Neutrophil (primary cell): ENCODE measurements around the gene SV2C.

Experiments used
- H3K27ac ChIP-seq: fragments of 200-600 bp; sonication (generic); 2 replicates; pipeline ENCODE4 v1.5.1; 2016; ENCODE audit warnings: mild to moderate bottlenecking, moderate library complexity
- H3K27me3 ChIP-seq: fragments of 200-600 bp; sonication (generic); 2 replicates; pipeline ENCODE4 v1.6.0; 2016; ENCODE audit warnings: mild to moderate bottlenecking
- H3K36me3 ChIP-seq: fragments of 200-600 bp; sonication (generic); 2 replicates; pipeline ENCODE4 v1.5.1; 2017
- H3K4me1 ChIP-seq, 2 experiments: fragments of 200-600 bp in 1 of 2; sonication (generic) in 1 of 2; 1 replicate in 1 of 2; 2 replicates in 1 of 2; pipeline versions ENCODE4 v1.5.1 to v1.6.1; 2013 to 2016; ENCODE audit warnings: low read depth in 1 of 2, low read length in 1 of 2, mild to moderate bottlenecking in 1 of 2, moderate library complexity in 1 of 2; ENCODE audit not compliant: control insufficient read depth in 1 of 2, insufficient read depth in 1 of 2
- H3K4me3 ChIP-seq, 2 experiments: fragments of 200-600 bp in 1 of 2; sonication (generic) in 1 of 2; 1 replicate in 1 of 2; 2 replicates in 1 of 2; pipeline ENCODE4 v1.5.1; 2013 to 2016; ENCODE audit warnings: low read depth in 1 of 2, low read length in 1 of 2, mild to moderate bottlenecking in 1 of 2, moderate library complexity in 1 of 2
- H3K9me3 ChIP-seq: fragments of 200-600 bp; sonication (generic); 2 replicates; pipeline ENCODE4 v1.5.1; 2016
- TF ChIP-seq, protein P1 (sequence below): fragments of 200-600 bp; sonication (generic); IDR thresholded peaks from 2 replicates; pipeline ENCODE4 v1.5.1; 2016; ENCODE audit warnings: antibody characterized with exemption

The SV2C gene

DNA sequence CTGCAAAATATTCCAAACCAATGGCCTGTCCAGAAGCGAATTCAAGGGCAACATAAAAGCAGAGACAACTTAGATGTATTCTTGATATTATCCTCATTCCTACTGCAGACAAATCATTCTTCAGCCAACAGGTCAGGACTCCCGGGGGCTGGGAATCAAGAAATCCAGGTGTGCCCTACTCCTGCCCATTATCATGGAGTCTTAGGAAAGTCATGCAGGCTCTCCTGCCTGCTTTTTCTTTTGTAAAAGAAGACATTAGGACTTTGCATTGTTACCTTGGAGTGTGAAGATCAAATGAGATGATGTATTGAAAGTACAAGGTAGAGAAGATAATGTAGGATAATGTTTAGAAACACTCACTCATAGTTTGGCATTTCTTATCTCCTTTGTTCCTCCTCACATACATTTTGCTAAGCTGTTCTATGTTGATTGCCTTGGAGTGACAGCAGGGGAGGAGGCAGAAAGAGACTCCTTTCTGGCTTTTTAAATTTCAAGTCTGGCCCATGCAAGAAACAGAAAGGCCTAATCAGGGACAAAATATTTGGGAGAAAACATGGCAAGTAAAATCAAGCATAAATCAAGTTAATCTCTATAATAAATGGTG lies 113.8 kb downstream of the SV2C start:
- H3K36me3 ChIP-seq: no peaks in the 10 kb centered on the region
- TF ChIP-seq, protein P1, sequence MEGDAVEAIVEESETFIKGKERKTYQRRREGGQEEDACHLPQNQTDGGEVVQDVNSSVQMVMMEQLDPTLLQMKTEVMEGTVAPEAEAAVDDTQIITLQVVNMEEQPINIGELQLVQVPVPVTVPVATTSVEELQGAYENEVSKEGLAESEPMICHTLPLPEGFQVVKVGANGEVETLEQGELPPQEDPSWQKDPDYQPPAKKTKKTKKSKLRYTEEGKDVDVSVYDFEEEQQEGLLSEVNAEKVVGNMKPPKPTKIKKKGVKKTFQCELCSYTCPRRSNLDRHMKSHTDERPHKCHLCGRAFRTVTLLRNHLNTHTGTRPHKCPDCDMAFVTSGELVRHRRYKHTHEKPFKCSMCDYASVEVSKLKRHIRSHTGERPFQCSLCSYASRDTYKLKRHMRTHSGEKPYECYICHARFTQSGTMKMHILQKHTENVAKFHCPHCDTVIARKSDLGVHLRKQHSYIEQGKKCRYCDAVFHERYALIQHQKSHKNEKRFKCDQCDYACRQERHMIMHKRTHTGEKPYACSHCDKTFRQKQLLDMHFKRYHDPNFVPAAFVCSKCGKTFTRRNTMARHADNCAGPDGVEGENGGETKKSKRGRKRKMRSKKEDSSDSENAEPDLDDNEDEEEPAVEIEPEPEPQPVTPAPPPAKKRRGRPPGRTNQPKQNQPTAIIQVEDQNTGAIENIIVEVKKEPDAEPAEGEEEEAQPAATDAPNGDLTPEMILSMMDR: no peak
- H3K4me3 ChIP-seq: no peak overlapping the region

DNA sequence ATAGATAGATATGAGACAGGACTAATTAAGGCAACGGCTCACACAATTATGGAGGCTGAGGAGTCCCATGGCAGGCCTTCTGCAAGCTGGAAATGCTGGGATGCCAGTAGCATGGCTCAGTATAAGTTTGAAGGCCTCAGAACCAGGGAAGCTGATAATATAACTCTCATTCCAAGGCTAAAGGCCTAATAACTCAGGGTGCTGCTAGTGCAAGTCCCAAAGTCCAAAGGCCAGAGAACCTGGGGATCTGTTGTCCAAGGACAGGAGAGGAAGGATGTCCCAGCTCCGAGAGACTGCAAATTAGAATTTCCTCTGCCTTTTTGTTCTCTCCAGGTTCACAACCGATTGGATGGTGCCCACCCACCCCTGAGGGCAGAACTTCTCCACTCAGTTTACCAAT lies 114.5 kb downstream of the SV2C start:
- no peaks in the 10 kb centered on the region for H3K9me3 ChIP-seq
- no peaks in the 10 kb centered on the region for H3K36me3 ChIP-seq
- no peaks in the 10 kb centered on the region for H3K27me3 ChIP-seq
- peaks cover 0 to 11% of the 10 kb centered on the region in 2 experiments for H3K4me1 ChIP-seq
- TF ChIP-seq, protein P1: no peak
- no peak overlapping the region for H3K4me3 ChIP-seq
- no peak overlapping the region for H3K27ac ChIP-seq

More for the DNA sequence above, 113.8 kb downstream of the SV2C start:
- no peaks in the 10 kb centered on the region for H3K9me3 ChIP-seq
- peaks cover 0 to 11% of the 10 kb centered on the region in 2 experiments for H3K4me1 ChIP-seq
- no peak overlapping the region for H3K27ac ChIP-seq
- H3K27me3 ChIP-seq: no peaks in the 10 kb centered on the region

DNA sequence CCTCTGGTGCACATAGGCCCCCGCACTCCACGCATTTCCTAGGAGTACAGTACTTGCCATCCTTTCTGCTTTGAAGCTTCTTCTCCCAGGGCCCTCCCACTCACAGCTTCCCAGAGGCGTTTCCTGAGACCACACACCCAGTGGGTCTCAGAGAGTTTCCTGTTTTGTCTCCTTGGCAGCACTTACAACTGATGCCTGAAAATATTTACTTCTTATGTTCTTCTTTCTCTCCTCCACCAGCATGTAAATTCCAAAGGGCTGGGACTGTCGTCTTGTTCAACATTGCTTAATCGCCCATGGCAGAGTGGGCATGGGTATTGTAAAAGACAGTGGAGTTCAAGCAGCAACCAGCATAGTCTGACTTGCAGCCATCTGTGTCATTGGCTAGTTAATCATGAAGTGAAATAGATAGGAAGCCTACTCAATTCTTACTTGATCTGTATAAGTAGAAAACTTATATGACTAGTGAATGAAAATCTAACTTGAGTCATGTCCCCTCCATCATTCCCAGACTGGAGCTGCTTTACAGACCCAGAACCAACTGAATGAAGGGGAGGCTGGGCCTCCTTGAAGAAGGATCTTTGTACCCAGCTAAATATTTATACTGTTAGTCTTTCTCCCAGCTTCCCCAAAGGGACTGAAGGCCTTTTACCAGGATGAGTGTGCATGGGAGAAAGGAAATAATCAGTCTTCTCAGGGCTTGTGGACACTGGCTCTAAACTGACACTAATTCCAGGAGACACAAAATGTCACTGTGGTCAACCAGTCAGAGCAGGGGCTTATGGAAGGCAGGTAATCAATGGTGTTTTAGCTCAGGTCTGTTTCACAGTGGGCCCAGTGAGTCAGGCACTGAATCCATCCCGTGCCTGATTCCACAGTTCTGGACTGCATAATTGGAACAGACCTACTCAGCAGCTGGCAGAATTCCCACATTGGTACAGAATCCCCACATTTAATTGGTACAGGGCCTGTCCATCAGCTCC lies 116.4 kb downstream of the SV2C start:
- Histone ChIP-seq H3K27ac (no peak overlapping the region), H3K9me3 (no peaks in the 10 kb centered on the region), H3K27me3 (no peaks in the 10 kb centered on the region), H3K36me3 (no peaks in the 10 kb centered on the region), H3K4me1 (peaks cover 0 to 12% of the 10 kb centered on the region in 2 experiments), H3K4me3 (no peak overlapping the region)
- TF ChIP-seq, protein P1: no peak

DNA sequence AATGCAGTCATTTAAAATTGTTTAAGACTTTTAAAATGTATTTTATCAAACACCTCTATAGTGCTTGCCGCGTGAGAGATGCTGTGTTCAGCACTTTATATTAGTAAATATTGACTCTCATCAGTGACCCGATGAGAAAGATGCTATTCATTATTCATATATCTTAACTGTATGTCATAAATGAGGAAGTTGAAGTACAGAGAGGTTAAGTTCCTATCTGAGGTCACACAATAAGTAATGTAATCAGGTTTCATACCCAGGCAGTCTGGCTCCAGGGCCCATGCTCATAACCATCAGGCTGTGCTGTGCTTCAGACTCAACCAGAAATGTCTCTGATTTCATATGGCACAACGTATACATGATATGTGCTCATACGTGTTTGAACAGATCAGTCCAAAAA lies 119.0 kb downstream of the SV2C start:
- H3K9me3 ChIP-seq: no peaks in the 10 kb centered on the region
- TF ChIP-seq, protein P1: no peak
- no peaks in the 10 kb centered on the region for H3K36me3 ChIP-seq
- no peak overlapping the region for H3K4me3 ChIP-seq
- H3K27me3 ChIP-seq: no peaks in the 10 kb centered on the region
- H3K27ac ChIP-seq: no peak overlapping the region
- peaks cover 0 to 3% of the 10 kb centered on the region in 2 experiments for H3K4me1 ChIP-seq

DNA sequence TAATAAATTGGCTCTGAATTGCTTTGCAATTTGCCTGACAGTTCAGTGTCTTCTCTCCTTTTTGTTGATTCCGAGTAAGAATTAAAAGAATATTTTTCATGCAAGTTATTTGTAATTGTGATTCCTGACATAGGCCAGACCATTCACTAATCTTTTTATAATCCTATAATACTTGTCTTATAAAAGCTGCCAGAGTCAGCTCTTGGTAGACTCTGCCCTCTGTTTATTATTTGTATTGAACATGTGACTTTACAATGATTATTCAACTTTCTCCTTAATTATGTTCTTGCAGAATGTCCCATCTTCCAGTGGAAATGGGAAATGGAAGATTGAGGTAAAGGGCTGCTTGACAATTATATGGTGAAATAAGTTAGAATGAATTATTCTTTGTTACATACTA lies 121.0 kb downstream of the SV2C start:
- no peaks in the 10 kb centered on the region for H3K9me3 ChIP-seq
- no peaks in the 10 kb centered on the region for H3K36me3 ChIP-seq
- peaks cover 0 to 3% of the 10 kb centered on the region in 2 experiments for H3K4me1 ChIP-seq
- no peaks in the 10 kb centered on the region for H3K27me3 ChIP-seq
- no peak overlapping the region for H3K27ac ChIP-seq
- TF ChIP-seq, protein P1: no peak
- H3K4me3 ChIP-seq: no peak overlapping the region
